IPS-NIHi7 (cell line): ENCODE data around the gene TMEM213.

ENCODE experiments used
- DNase-seq: peaks from one replicate; pipeline ENCODE4 v3.0.0; 2012; ENCODE audit warnings: mixed read lengths; ENCODE audit errors: extremely low spot score

Gene TMEM213

GRCh38 chr7:138875794-138876193 lies 78.0 kb downstream of the TMEM213 start:
- no peak for DNase-seq

- no peak for DNase-seq
Observed at GRCh38 chr7:138876326-138876725, 78.5 kb downstream of the TMEM213 start.

- DNase-seq, result no peak
Observed at GRCh38 chr7:138878051-138878450, 80.3 kb downstream of the TMEM213 start.

GRCh38 chr7:138878856-138879255 lies 81.1 kb downstream of the TMEM213 start:
- no peak for DNase-seq

- DNase-seq, result no peak
Observed at GRCh38 chr7:138879356-138879755, 81.6 kb downstream of the TMEM213 start.

- DNase-seq, result no peak
Observed at GRCh38 chr7:138880881-138881578, 83.2 kb downstream of the TMEM213 start.

- no peak for DNase-seq
Observed at GRCh38 chr7:138881579-138882188, 83.9 kb downstream of the TMEM213 start.

GRCh38 chr7:138882249-138882648 lies 84.5 kb downstream of the TMEM213 start:
- no peak for DNase-seq

GRCh38 chr7:138885383-138886147 lies 87.8 kb downstream of the TMEM213 start:
- DNase-seq, result no peak

GRCh38 chr7:138886501-138886917 lies 88.7 kb downstream of the TMEM213 start:
- DNase-seq, result no peak

- no peak for DNase-seq
Observed at GRCh38 chr7:138887085-138887710, 89.4 kb downstream of the TMEM213 start.
